RWPE1 (cell line): ENCODE measurements around the gene HBG1.

Experiments used
- CTCF ChIA-PET: fragments of 350-600 bp; sonication (Branson Sonifier 250); formaldehyde crosslinking; extraction: SDS; loops from one replicate; lab custom pipeline; 2021; lab: Yijun Ruan, JAX
- POLR2A ChIA-PET: fragments of 400-600 bp; formaldehyde crosslinking; extraction: SDS; loops from one replicate; lab custom pipeline; 2020; ENCODE audit warnings: antibody characterized with exemption; ENCODE audit not compliant: low non-redundant PET; lab: Yijun Ruan, JAX
- DNase-seq: peaks from one replicate; pipeline ENCODE4 v3.0.0; 2012; ENCODE audit warnings: low spot score
- H3K27ac ChIP-seq: fragments of 450-650 bp; 2 replicates; pipeline ENCODE4 v1.5.1; 2017
- TF ChIP-seq, protein P1 (sequence below): fragments of 450-650 bp; conservative IDR thresholded peaks from 2 replicates; pipeline ENCODE4 v1.5.1; 2017; ENCODE audit warnings: low read depth, mild to moderate bottlenecking

The HBG1 gene

DNA sequence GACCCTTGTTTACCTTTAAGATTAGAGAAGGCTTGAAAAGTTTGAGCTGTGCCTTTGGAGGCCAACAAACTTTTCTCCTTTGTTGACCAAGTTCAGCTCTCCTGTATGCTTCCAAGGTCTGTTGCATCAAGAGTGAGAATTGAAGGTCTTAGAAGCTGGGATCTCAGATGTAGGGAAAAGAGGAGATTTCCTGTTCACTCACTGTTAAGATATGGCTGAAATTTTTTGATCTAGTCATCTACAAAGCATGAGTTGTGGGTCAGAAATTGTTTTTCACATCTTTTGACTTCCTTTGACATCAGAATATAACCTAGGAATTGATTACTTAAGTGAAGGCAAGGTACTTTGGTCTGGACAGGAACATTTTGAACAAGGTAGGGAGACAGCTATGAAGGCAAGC lies 40.0 kb upstream of the HBG1 start:
- H3K27ac ChIP-seq: no peak overlapping the region
- TF ChIP-seq, protein P1, sequence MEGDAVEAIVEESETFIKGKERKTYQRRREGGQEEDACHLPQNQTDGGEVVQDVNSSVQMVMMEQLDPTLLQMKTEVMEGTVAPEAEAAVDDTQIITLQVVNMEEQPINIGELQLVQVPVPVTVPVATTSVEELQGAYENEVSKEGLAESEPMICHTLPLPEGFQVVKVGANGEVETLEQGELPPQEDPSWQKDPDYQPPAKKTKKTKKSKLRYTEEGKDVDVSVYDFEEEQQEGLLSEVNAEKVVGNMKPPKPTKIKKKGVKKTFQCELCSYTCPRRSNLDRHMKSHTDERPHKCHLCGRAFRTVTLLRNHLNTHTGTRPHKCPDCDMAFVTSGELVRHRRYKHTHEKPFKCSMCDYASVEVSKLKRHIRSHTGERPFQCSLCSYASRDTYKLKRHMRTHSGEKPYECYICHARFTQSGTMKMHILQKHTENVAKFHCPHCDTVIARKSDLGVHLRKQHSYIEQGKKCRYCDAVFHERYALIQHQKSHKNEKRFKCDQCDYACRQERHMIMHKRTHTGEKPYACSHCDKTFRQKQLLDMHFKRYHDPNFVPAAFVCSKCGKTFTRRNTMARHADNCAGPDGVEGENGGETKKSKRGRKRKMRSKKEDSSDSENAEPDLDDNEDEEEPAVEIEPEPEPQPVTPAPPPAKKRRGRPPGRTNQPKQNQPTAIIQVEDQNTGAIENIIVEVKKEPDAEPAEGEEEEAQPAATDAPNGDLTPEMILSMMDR: no peak
- ChIA-PET POLR2A (no interaction called here), CTCF (interaction anchor here (0.6 to 0.8 kb wide), 2 partner anchors 8 to 662 kb away, joined by 3 read pairs; no protein-coding TSS in a partner anchor)
- DNase-seq: no peak

DNA sequence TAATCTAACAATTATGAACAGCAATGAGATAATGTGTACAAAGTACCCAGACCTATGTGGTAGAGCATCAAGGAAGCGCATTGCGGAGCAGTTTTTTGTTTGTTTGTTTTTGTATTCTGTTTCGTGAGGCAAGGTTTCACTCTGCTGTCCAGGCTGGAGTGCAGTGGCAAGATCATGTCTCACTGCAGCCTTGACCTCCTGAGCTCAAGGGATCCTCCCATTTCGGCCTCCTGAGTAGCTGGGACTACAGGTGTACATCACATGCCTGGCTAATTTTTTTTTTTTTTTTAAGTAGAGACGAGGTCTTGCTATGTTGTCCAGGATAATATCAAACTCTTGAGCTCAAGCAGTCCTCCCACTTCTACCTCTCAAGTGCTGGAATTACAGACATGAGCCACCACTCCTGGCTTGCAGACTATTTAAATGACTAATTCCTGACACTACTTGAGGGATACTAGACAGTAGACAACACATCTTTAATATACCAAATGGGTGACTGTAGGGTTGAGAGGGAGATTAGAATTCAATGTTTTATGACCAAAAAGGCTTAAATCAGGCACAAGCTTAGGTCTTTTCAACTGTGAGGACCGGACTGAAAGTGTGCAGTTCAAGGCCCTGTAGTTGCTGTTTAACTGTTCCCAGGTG lies 39.4 kb upstream of the HBG1 start:
- CTCF ChIA-PET: interaction anchor here (0.6 to 0.8 kb wide), 2 partner anchors 8 to 661 kb away, joined by 3 read pairs; no protein-coding TSS in a partner anchor
- TF ChIP-seq, protein P1: no peak
- DNase-seq: no peak
- POLR2A ChIA-PET: no interaction called here
- H3K27ac ChIP-seq: no peak overlapping the region

DNA sequence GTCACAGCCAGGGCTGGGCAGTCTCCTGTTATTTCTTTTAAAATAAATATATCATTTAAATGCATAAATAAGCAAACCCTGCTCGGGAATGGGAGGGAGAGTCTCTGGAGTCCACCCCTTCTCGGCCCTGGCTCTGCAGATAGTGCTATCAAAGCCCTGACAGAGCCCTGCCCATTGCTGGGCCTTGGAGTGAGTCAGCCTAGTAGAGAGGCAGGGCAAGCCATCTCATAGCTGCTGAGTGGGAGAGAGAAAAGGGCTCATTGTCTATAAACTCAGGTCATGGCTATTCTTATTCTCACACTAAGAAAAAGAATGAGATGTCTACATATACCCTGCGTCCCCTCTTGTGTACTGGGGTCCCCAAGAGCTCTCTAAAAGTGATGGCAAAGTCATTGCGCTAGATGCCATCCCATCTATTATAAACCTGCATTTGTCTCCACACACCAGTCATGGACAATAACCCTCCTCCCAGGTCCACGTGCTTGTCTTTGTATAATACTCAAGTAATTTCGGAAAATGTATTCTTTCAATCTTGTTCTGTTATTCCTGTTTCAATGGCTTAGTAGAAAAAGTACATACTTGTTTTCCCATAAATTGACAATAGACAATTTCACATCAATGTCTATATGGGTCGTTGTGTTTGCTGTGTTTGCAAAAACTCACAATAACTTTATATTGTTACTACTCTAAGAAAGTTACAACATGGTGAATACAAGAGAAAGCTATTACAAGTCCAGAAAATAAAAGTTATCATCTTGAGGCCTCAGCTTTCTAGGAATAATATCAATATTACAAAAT lies 38.6 kb upstream of the HBG1 start:
- DNase-seq: no peak
- no peak overlapping the region for H3K27ac ChIP-seq
- ChIA-PET CTCF (no interaction called here), POLR2A (no interaction called here)
- TF ChIP-seq, protein P1: no peak

DNA sequence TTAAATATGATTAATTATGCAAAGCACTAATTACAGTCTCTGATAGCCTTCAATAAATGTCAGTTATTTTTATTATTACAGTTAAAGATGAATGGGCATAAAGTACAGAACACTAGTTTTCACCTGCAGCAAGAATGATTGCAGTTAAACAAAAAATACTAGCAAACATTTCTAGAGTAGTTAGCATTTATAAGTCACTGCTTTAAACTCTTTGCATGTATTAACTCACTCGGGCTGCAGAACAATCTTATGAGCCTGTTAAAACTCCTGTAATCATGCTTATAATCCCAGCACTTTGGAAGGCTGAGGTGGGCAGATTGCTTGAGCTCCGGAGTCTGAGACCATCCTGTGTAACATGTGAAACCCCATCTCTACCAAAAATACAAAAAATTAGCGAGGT lies 37.2 kb upstream of the HBG1 start:
- ChIA-PET CTCF (interaction anchor here (0.6 kb wide), 1 partner anchor 1114 kb away, joined by 3 read pairs; no protein-coding TSS in a partner anchor), POLR2A (no interaction called here)
- H3K27ac ChIP-seq: no peak overlapping the region
- TF ChIP-seq, protein P1: no peak
- no peak for DNase-seq

DNA sequence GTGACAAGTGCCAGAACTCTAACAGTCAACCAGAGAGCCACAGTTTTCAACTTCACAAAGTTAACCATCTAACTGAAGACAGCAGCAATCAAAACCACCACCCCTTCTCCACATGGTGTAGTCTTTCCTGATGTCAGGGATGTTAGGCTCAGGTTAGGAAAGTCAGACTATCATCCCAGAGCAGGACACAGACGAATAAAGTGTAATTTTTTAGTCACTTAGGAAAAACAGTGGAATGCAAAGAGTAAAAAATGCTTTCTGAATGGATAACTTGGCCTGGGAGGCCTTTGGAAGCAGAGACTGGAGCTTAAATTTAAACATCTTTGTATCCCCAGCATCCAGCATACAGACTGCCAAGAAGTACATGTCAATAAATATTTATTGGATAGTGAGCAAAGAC lies 36.7 kb upstream of the HBG1 start:
- TF ChIP-seq, protein P1: no peak
- POLR2A ChIA-PET: no interaction called here
- H3K27ac ChIP-seq: no peak overlapping the region
- DNase-seq: no peak
- CTCF ChIA-PET: no interaction called here

DNA sequence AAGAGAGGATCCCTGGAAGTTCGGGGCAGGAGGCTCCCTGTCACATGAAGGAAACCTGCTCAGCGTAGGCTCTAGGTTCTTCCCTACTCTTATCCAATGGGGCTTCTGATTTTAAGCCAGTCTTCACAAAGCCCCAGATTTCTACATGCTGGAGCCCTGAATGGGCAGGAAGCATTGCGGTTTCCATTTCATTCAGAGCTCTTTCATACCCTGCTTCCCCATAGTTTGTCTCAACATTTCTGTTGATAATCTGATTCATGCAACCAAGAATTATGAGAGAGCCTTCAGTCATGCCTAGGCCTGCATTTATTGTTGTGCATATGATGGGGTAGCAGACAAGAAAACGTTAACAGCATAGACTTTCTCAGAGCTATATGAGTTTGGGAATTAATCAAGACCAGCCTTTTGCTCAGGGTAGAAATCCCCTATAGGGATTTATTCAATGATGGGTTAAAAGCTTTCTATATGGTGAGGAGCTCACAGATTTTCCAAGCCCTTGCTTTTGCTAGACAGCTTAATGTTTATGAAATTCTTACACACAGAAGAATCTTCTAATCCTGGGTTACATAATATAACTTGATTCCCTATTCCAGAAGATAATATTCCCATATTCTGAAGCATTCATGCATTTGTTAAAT lies 36.2 kb upstream of the HBG1 start:
- ChIA-PET POLR2A (no interaction called here), CTCF (no interaction called here)
- TF ChIP-seq, protein P1: no peak
- peak; percentile 42 for DNase-seq
- peak overlapping the region; percentile 65; the same call in 1 of the 2 replicates for H3K27ac ChIP-seq
